ENCODE data around the gene MTURN. TPM values are rescaled to one million over a fixed set of nuclear protein-coding genes. Genes with fewer than 3 reads are reported as not detected.

Gene MTURN
- total and polyA plus RNA-seq, 5 donors from 2014 or later = 5.2 to 31.1 (median 6.2) TPM

- no peak overlapping the region for H3K4me3 Mint-ChIP-seq
Observed at GRCh38 chr7:30115709-30116297, 19.0 kb upstream of the MTURN start.

GRCh38 chr7:30116771-30117170 is 18.0 kb upstream of the MTURN start:
- Mint-ChIP-seq H3K9me3 (peaks cover 0 to 17% (median 10%) of the 10 kb centered on the region in 7 donors), H3K36me3 (peaks cover 14% of the 10 kb centered on the region), H3K27ac (no peak overlapping the region), H3K4me3 (no peak overlapping the region), H3K4me1 (peaks cover 0 to 9% (median 2%) of the 10 kb centered on the region in 4 donors), H3K27me3 (no peaks in the 10 kb centered on the region)
- DNase-seq (no peak), ATAC-seq (ENCODE audit: low read depth in 2 of 2) (no peak)
- no peak overlapping the region for H3K4me3 ChIP-seq (ENCODE audit: low read depth, low read length)
- peaks cover 9% of the 10 kb centered on the region in 2 experiments for H3K9me3 ChIP-seq (ENCODE audit: control insufficient read depth in 2 of 2, low read length in 2 of 2)
- no peaks in the 10 kb centered on the region for H3K36me3 ChIP-seq (ENCODE audit: control insufficient read depth, insufficient read depth, low read length)
- no peak overlapping the region for H3K27ac ChIP-seq (ENCODE audit: insufficient read depth, low read length, poor library complexity, severe bottlenecking)
- H3K4me1 ChIP-seq (ENCODE audit: control insufficient read depth, insufficient read depth, low read length, poor library complexity, severe bottlenecking) = no peaks in the 10 kb centered on the region
- H3K27me3 ChIP-seq (ENCODE audit: control insufficient read depth, insufficient read depth, low read length) = no peaks in the 10 kb centered on the region

More at GRCh38 chr7:30115709-30116297, 19.0 kb upstream of the MTURN start:
- Histone ChIP-seq H3K36me3 (ENCODE audit: control insufficient read depth, insufficient read depth, low read length) (no peaks in the 10 kb centered on the region), H3K27ac (ENCODE audit: insufficient read depth, low read length, poor library complexity, severe bottlenecking) (no peak overlapping the region), H3K27me3 (ENCODE audit: control insufficient read depth, insufficient read depth, low read length) (no peaks in the 10 kb centered on the region), H3K4me3 (ENCODE audit: low read depth, low read length) (no peak overlapping the region), H3K4me1 (ENCODE audit: control insufficient read depth, insufficient read depth, low read length, poor library complexity, severe bottlenecking) (no peaks in the 10 kb centered on the region), H3K9me3 (ENCODE audit: control insufficient read depth in 2 of 2, low read length in 2 of 2) (peaks cover 9% of the 10 kb centered on the region in 2 experiments)
- H3K9me3 Mint-ChIP-seq = peaks cover 0 to 17% (median 10%) of the 10 kb centered on the region in 7 donors
- DNase-seq = no peak
- peaks cover 14% of the 10 kb centered on the region for H3K36me3 Mint-ChIP-seq
- no peaks in the 10 kb centered on the region for H3K27me3 Mint-ChIP-seq
- peaks cover 0 to 9% (median 2%) of the 10 kb centered on the region in 4 donors for H3K4me1 Mint-ChIP-seq
- no peak overlapping the region for H3K27ac Mint-ChIP-seq
- ATAC-seq (ENCODE audit: low read depth in 2 of 2) = no peak

DNA sequence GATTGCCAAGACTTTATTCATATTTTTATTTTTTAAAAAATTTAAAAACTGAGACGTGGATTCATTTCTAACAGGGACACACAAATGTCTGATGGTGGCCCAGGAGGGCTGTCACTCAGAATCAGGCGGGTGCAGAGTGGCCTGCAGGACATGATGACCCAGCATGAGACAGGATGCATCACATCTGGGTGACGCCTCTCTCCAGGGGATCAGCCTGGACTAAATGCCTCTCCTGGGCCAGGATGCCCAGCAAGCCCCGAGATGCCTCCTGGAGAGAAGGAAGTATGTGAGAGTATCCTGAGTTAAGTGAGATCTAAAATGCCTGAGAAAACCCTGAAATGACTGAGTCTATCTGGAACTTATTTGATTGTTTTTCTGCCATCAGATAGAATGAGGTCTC is 16.9 kb upstream of the MTURN start:
- Mint-ChIP-seq H3K36me3 (peaks cover 15% of the 10 kb centered on the region), H3K4me1 (peaks cover 0 to 9% (median 2%) of the 10 kb centered on the region in 4 donors), H3K9me3 (peaks cover 0 to 8% (median 6%) of the 10 kb centered on the region in 7 donors), H3K27me3 (no peaks in the 10 kb centered on the region), H3K27ac (no peak overlapping the region), H3K4me3 (no peak overlapping the region)
- Histone ChIP-seq H3K27me3 (ENCODE audit: control insufficient read depth, insufficient read depth, low read length) (no peaks in the 10 kb centered on the region), H3K9me3 (ENCODE audit: control insufficient read depth in 2 of 2, low read length in 2 of 2) (peaks cover 7% of the 10 kb centered on the region in 2 experiments), H3K27ac (ENCODE audit: insufficient read depth, low read length, poor library complexity, severe bottlenecking) (no peak overlapping the region), H3K4me1 (ENCODE audit: control insufficient read depth, insufficient read depth, low read length, poor library complexity, severe bottlenecking) (no peaks in the 10 kb centered on the region), H3K4me3 (ENCODE audit: low read depth, low read length) (no peak overlapping the region), H3K36me3 (ENCODE audit: control insufficient read depth, insufficient read depth, low read length) (no peaks in the 10 kb centered on the region)
- DNase-seq (no peak), ATAC-seq (ENCODE audit: low read depth in 2 of 2) (no peak)

GRCh38 chr7:30119890-30120577 is 14.8 kb upstream of the MTURN start:
- H3K4me3 ChIP-seq (ENCODE audit: low read depth, low read length) = no peak overlapping the region
- no peaks in the 10 kb centered on the region for H3K36me3 ChIP-seq (ENCODE audit: control insufficient read depth, insufficient read depth, low read length)
- Mint-ChIP-seq H3K36me3 (peaks cover 8% of the 10 kb centered on the region), H3K9me3 (no peaks in the 10 kb centered on the region), H3K4me1 (peaks cover 0 to 1% (median 0%) of the 10 kb centered on the region in 4 donors), H3K27ac (no peak overlapping the region), H3K27me3 (no peaks in the 10 kb centered on the region), H3K4me3 (no peak overlapping the region)
- no peak overlapping the region for H3K27ac ChIP-seq (ENCODE audit: insufficient read depth, low read length, poor library complexity, severe bottlenecking)
- no peak for DNase-seq
- no peaks in the 10 kb centered on the region for H3K27me3 ChIP-seq (ENCODE audit: control insufficient read depth, insufficient read depth, low read length)
- no peak for ATAC-seq (ENCODE audit: low read depth in 2 of 2)
- H3K4me1 ChIP-seq (ENCODE audit: control insufficient read depth, insufficient read depth, low read length, poor library complexity, severe bottlenecking) = no peaks in the 10 kb centered on the region
- no peaks in the 10 kb centered on the region for H3K9me3 ChIP-seq (ENCODE audit: control insufficient read depth in 2 of 2, low read length in 2 of 2)

DNA sequence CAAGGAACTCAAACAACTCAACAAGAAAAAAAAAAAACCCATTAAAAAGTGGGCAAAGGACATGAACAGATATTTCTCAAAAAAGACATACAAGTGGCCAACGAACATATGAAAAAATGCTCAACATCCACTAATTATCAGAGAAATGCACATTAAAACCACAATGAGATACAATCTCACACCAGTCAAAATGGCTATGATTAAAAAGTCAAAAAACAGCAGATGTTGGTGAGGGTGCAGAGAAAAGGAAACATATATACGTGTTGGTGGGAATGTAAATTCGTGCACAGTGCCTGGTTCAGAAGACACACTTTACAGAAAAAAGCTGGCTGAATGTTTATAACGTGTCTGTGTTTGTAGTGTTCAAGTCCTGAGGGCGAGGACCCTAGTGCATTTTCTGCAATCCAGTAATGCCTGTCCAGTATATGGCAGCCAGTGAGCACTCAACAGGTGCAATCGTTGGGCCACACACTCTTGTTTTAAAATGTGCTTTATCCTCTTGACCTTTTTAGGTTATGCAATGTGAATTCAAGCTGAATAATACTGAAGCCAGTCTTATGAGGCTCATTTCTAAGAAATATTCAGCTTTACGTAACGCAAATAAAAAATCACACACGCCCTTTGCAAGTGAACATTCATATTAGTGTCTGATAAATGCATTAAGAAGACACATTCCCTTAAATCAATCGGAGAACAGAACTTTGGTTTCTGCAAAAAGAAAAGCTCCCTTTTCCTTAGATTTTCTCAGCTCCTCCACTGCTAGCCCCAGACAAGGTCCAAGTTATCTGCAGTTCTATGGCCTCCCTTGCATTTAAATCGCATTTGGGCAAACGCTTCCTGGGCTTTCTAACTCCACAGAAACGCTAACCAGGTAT is 813 bp upstream of the MTURN start:
- Histone ChIP-seq H3K4me3 (ENCODE audit: low read depth, low read length) (peak overlapping the region; percentile 90), H3K9me3 (ENCODE audit: control insufficient read depth in 2 of 2, low read length in 2 of 2) (no peaks in the 10 kb centered on the region), H3K4me1 (ENCODE audit: control insufficient read depth, insufficient read depth, low read length, poor library complexity, severe bottlenecking) (peaks cover 14% of the 10 kb centered on the region), H3K36me3 (ENCODE audit: control insufficient read depth, insufficient read depth, low read length) (no peaks in the 10 kb centered on the region), H3K27ac (ENCODE audit: insufficient read depth, low read length, poor library complexity, severe bottlenecking) (peak overlapping the region; percentile 44), H3K27me3 (ENCODE audit: control insufficient read depth, insufficient read depth, low read length) (no peaks in the 10 kb centered on the region)
- no peaks in the 10 kb centered on the region for H3K9me3 Mint-ChIP-seq
- ATAC-seq (ENCODE audit: low read depth in 2 of 2) (no peak), DNase-seq (no peak)
- H3K4me3 Mint-ChIP-seq = peak overlapping the region; percentile 87 to 90 (median 88)
- peaks cover 11% of the 10 kb centered on the region for H3K36me3 Mint-ChIP-seq
- peaks cover 10 to 25% (median 16%) of the 10 kb centered on the region in 4 donors for H3K4me1 Mint-ChIP-seq
- peak overlapping the region in 2 of 3 donors; percentile 90 to 94 for H3K27ac Mint-ChIP-seq
- H3K27me3 Mint-ChIP-seq = peaks cover 19% of the 10 kb centered on the region

GRCh38 chr7:30135301-30136116 is 723 bp downstream of the MTURN start:
- Histone ChIP-seq H3K27ac (ENCODE audit: insufficient read depth, low read length, poor library complexity, severe bottlenecking) (no peak overlapping the region), H3K4me3 (ENCODE audit: low read depth, low read length) (peak overlapping the region; percentile 75), H3K27me3 (ENCODE audit: control insufficient read depth, insufficient read depth, low read length) (no peaks in the 10 kb centered on the region), H3K4me1 (ENCODE audit: control insufficient read depth, insufficient read depth, low read length, poor library complexity, severe bottlenecking) (peaks cover 14% of the 10 kb centered on the region), H3K36me3 (ENCODE audit: control insufficient read depth, insufficient read depth, low read length) (no peaks in the 10 kb centered on the region), H3K9me3 (ENCODE audit: control insufficient read depth in 2 of 2, low read length in 2 of 2) (no peaks in the 10 kb centered on the region)
- peaks cover 19% of the 10 kb centered on the region for H3K27me3 Mint-ChIP-seq
- DNase-seq (peak; percentile 46 to 71 (median 67)), ATAC-seq (ENCODE audit: low read depth in 2 of 2) (peak; percentile 32 to 45)
- peaks cover 11 to 32% (median 17%) of the 10 kb centered on the region in 4 donors for H3K4me1 Mint-ChIP-seq
- no peaks in the 10 kb centered on the region for H3K9me3 Mint-ChIP-seq
- H3K36me3 Mint-ChIP-seq = no peaks in the 10 kb centered on the region
- H3K4me3 Mint-ChIP-seq = peak overlapping the region; percentile 94 to 97 (median 94)
- H3K27ac Mint-ChIP-seq = peak overlapping the region in 2 of 3 donors; percentile 52 to 96
